ENCODE measurements around the gene RIPPLY2.

DNA sequence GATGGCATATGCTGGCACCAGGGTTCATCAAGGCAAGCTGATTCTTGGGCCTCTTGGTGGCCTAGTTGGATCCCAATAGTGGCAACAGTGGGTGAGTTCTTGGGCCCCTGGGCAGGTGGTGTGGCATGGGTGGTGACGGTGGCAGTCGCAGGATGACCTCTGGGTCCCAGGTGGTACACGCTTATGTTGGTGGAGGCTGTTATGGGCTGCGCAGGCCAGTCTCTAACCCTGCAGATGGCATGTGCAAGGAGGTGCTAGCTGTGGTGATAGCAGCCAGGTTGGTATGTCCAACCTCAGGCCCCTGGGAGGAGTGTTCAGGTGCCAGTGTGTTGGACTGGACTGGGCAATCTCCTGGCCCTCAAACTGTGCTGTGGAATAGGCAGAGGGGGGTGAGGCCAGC lies 52.5 kb downstream of the RIPPLY2 start:
- TF ChIP-seq, protein P1, sequence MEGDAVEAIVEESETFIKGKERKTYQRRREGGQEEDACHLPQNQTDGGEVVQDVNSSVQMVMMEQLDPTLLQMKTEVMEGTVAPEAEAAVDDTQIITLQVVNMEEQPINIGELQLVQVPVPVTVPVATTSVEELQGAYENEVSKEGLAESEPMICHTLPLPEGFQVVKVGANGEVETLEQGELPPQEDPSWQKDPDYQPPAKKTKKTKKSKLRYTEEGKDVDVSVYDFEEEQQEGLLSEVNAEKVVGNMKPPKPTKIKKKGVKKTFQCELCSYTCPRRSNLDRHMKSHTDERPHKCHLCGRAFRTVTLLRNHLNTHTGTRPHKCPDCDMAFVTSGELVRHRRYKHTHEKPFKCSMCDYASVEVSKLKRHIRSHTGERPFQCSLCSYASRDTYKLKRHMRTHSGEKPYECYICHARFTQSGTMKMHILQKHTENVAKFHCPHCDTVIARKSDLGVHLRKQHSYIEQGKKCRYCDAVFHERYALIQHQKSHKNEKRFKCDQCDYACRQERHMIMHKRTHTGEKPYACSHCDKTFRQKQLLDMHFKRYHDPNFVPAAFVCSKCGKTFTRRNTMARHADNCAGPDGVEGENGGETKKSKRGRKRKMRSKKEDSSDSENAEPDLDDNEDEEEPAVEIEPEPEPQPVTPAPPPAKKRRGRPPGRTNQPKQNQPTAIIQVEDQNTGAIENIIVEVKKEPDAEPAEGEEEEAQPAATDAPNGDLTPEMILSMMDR (conservative IDR thresholded peaks at IDR 0.05; ENCODE audit: low read depth, low read length) = no peak
- TF ChIP-seq RFX5 (IDR thresholded peaks at IDR 0.05; ENCODE audit: low read depth, low read length) (no peak), POLR2A (IDR thresholded peaks at IDR 0.05; ENCODE audit: low read depth, low read length) (no peak), MAFK (IDR thresholded peaks at IDR 0.05; ENCODE audit: low read depth, low read length) (no peak), RAD21 (IDR thresholded peaks at IDR 0.05; ENCODE audit: low read length) (no peak), CHD1 (IDR thresholded peaks at IDR 0.05; ENCODE audit: low read depth, low read length) (no peak), CEBPB (IDR thresholded peaks at IDR 0.05; ENCODE audit: low read depth, low read length) (no peak), MAZ (IDR thresholded peaks at IDR 0.05; ENCODE audit: borderline replicate concordance, low read depth, low read length) (no peak), RCOR1 (IDR thresholded peaks at IDR 0.05; ENCODE audit: insufficient replicate concordance, low read length) (no peak), MXI1 (IDR thresholded peaks at IDR 0.05; ENCODE audit: borderline replicate concordance, low read depth, low read length) (no peak), BHLHE40 (IDR thresholded peaks at IDR 0.05; ENCODE audit: low read depth, low read length) (no peak)
- TF ChIP-seq, protein P2, sequence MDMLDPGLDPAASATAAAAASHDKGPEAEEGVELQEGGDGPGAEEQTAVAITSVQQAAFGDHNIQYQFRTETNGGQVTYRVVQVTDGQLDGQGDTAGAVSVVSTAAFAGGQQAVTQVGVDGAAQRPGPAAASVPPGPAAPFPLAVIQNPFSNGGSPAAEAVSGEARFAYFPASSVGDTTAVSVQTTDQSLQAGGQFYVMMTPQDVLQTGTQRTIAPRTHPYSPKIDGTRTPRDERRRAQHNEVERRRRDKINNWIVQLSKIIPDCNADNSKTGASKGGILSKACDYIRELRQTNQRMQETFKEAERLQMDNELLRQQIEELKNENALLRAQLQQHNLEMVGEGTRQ (IDR thresholded peaks at IDR 0.05; ENCODE audit: low read depth, low read length) = no peak
